Spinal cord (tissue), 10 donors: ENCODE measurements around the gene ZNF407. TPM values are rescaled to one million over a fixed set of nuclear protein-coding genes. Genes with fewer than 3 reads are reported as not detected.
A peak's percentile ranks its signal among the peaks of the same experiment; 100 is the strongest.

Source experiments
- DNase-seq, 6 donors: peaks; one replicate each; pipeline versions ENCODE4 v3.0.0 to v3.0.0-alpha.2; 2013 to 2015; ENCODE audit warnings: low spot score in 6 of 6, low read depth in 4 of 6
- H3K27ac ChIP-seq: one replicate; pipeline ENCODE4 v1.5.1; 2013; ENCODE audit warnings: low read depth, low read length, control low read depth
- H3K27me3 ChIP-seq: one replicate; pipeline ENCODE4 v1.6.1; 2013; ENCODE audit warnings: low read length; ENCODE audit not compliant: control insufficient read depth, insufficient read depth
- H3K36me3 ChIP-seq: one replicate; pipeline ENCODE4 v1.6.1; 2013; ENCODE audit warnings: low read length; ENCODE audit not compliant: control insufficient read depth, insufficient read depth
- H3K4me1 ChIP-seq: one replicate; pipeline ENCODE4 v1.6.1; 2013; ENCODE audit warnings: low read length; ENCODE audit not compliant: control insufficient read depth, insufficient read depth
- H3K4me3 ChIP-seq: one replicate; pipeline ENCODE4 v1.5.1; 2013; ENCODE audit warnings: low read depth, low read length, control low read depth
- H3K9me3 ChIP-seq: one replicate; pipeline ENCODE4 v1.6.1; 2013; ENCODE audit warnings: low read length; ENCODE audit not compliant: control insufficient read depth, insufficient read depth
- WGBS: methylation state at CpG from one replicate; pipeline ENCODE4 v1.1.5; 2013; ENCODE audit warnings: missing lambda C conversion rate; ENCODE audit not compliant: insufficient coverage; 5-methylcytosine and 5-hydroxymethylcytosine counted together
- polyA plus RNA-seq, 2 donors: library from polyadenylated mRNA; unstranded; fragments of 120-200 nt; gene quantifications; one replicate each; pipeline ENCODE4 v1.2.1, GENCODE V29; 2013; ENCODE audit not compliant: insufficient read length in 2 of 2
- total RNA-seq, 2 donors: library from RNA; depleted of rRNA in 1 of 2; stranded (reverse); fragments of 120-200 nt in 1 of 2; fragments of >200 nt in 1 of 2; gene quantifications; one replicate each; pipeline versions ENCODE4 v1.2.3 to v1.2.4, GENCODE V29; 2013 to 2014
- donor health status: healthy.

Gene ZNF407
- total and polyA plus RNA-seq, 4 donors = 7.9 to 22.8 (median 13.2) TPM

GRCh38 chr18:74708169-74708568 is 110.5 kb downstream of the ZNF407 start:
- no peaks in the 10 kb centered on the region for H3K4me1 ChIP-seq
- no peak overlapping the region for H3K27ac ChIP-seq
- DNase-seq = no peak
- no peaks in the 10 kb centered on the region for H3K36me3 ChIP-seq
- H3K9me3 ChIP-seq = no peaks in the 10 kb centered on the region
- H3K4me3 ChIP-seq = no peak overlapping the region
- H3K27me3 ChIP-seq = no peaks in the 10 kb centered on the region

GRCh38 chr18:74709452-74709851 is 111.8 kb downstream of the ZNF407 start:
- Histone ChIP-seq H3K4me3 (no peak overlapping the region), H3K36me3 (no peaks in the 10 kb centered on the region), H3K27me3 (no peaks in the 10 kb centered on the region), H3K4me1 (no peaks in the 10 kb centered on the region), H3K9me3 (no peaks in the 10 kb centered on the region), H3K27ac (no peak overlapping the region)
- DNase-seq = peak in 1 of 6 donors; percentile 17
- 35% methylated on average over 2 of the region's 3 CpGs for WGBS

DNA sequence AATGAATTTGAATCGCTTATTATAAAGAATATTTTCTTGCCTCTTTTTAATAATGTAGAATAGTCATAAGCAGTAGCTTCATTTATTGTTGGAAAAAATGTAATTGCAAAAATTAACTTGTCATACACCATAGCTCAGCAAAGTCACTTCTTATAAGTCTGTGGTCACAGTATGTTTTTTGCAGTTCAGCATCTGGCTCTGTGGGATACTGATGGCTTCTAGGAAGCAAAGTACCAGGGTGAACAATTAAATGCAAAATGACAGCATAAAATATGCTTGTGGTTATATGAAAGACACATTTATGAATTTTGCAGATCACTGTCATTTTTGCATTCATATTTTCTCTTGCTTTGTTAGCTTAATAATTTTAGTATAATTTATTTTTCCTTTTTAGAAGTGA is 116.5 kb downstream of the ZNF407 start:
- no peak overlapping the region for H3K27ac ChIP-seq
- no peaks in the 10 kb centered on the region for H3K4me1 ChIP-seq
- no peak overlapping the region for H3K4me3 ChIP-seq
- no CpG with 5 or more reads among the region's 1 CpG for WGBS
- H3K36me3 ChIP-seq = no peaks in the 10 kb centered on the region
- peak in 1 of 6 donors; percentile 36 for DNase-seq
- H3K27me3 ChIP-seq = no peaks in the 10 kb centered on the region
- H3K9me3 ChIP-seq = no peaks in the 10 kb centered on the region

GRCh38 chr18:74714791-74715190 is 117.1 kb downstream of the ZNF407 start:
- Histone ChIP-seq H3K4me3 (no peak overlapping the region), H3K27ac (no peak overlapping the region), H3K9me3 (no peaks in the 10 kb centered on the region), H3K36me3 (no peaks in the 10 kb centered on the region), H3K4me1 (no peaks in the 10 kb centered on the region), H3K27me3 (no peaks in the 10 kb centered on the region)
- DNase-seq = no peak
- 64% methylated on average over 6 of the region's 6 CpGs for WGBS

DNA sequence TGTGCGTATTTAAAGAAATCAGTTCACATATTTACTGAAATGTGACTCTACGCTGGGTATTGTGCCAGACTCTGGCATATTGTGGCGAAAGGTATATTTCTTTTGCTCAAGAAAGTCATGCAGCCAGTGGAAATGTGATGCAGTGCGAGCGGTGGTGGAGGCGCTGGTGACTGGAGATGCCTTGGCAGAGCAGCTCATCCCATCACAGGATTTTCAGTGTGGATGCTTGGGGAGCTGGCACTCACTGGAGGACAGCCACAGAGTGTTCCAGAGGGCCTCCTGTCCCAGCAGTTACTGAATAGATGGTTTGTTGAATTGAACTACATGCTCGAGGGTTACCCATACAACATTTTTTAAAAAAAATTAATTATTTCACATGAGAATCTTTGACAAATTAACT is 117.6 kb downstream of the ZNF407 start:
- Histone ChIP-seq H3K27me3 (no peaks in the 10 kb centered on the region), H3K36me3 (no peaks in the 10 kb centered on the region), H3K4me1 (no peaks in the 10 kb centered on the region), H3K4me3 (no peak overlapping the region), H3K9me3 (no peaks in the 10 kb centered on the region), H3K27ac (no peak overlapping the region)
- no peak for DNase-seq
- 94% methylated on average over 5 of the region's 7 CpGs for WGBS

DNA sequence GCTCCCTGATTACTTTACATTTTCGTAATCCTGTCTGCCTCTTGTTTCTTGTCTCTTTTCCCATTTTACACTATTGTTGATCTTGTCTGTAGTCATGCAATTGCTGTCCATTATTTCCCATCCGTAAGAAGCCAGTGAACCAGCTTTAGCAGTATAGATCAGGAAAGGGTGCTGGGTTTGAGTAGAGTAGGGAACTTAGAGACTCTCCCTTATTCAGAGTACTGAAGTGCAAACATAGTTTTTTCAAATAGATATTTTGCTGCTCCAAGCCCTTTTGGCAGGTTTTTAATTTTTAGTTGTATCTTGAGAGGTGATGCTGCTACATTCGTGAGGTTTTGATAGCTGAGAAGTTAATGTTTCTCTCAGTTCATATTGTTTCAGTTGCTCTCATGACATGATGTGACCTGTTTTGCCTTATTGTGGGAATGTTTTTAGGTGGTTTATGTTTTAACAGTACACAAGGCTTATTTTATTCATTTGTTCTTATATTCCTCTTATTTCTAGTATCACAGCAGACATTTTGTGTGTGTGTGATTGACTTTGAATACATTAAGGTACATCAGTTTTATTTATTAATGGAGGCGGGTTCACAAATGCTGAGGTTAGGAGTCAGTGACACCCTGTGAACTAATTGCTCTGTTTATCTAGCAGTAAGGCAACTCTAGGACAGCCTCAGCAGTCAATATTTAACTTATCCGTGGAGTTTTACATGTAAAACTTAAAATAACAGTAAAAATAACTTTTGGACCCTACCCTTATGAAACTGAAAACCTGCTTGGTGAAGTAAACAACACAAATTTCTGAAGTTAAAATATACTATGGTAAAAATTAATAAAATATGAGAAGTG is 118.4 kb downstream of the ZNF407 start:
- DNase-seq = no peak
- no peaks in the 10 kb centered on the region for H3K4me1 ChIP-seq

DNA sequence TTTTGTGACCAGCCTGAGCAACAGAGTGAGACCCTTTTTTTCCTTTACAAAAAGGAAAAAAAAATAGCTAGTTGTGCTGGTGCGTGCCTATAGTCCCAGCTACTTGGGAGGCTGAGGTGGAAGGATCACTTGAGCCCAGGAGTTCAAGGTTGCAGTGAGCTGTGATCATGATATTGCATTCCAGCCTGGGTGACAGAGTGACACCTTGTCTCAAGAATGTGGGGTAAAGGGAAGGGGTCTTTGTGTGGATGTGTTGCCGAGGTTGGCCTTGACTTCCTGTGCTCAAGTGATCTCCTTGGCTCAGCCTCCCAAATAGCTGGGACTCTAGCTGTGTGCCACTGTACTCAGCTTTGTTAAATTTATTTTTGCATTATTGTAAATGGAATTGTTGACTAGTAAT is 120.6 kb downstream of the ZNF407 start:
- WGBS = 59% methylated on average over 2 of the region's 2 CpGs

More for the DNA sequence above, 118.4 kb downstream of the ZNF407 start:
- 80% methylated on average over 1 of the region's 5 CpGs for WGBS
- H3K4me3 ChIP-seq = no peak overlapping the region
- no peak overlapping the region for H3K27ac ChIP-seq
- no peaks in the 10 kb centered on the region for H3K27me3 ChIP-seq
- H3K9me3 ChIP-seq = no peaks in the 10 kb centered on the region
- no peaks in the 10 kb centered on the region for H3K36me3 ChIP-seq

GRCh38 chr18:74722237-74722636 is 124.6 kb downstream of the ZNF407 start:
- Histone ChIP-seq H3K4me1 (no peaks in the 10 kb centered on the region), H3K4me3 (no peak overlapping the region), H3K27ac (no peak overlapping the region), H3K36me3 (no peaks in the 10 kb centered on the region), H3K9me3 (no peaks in the 10 kb centered on the region), H3K27me3 (no peaks in the 10 kb centered on the region)
- peak in 1 of 6 donors; percentile 42 for DNase-seq
- no CpG with 5 or more reads among the region's 2 CpGs for WGBS

More for the DNA sequence above, 120.6 kb downstream of the ZNF407 start:
- Histone ChIP-seq H3K27ac (no peak overlapping the region), H3K27me3 (no peaks in the 10 kb centered on the region), H3K36me3 (no peaks in the 10 kb centered on the region), H3K4me1 (no peaks in the 10 kb centered on the region), H3K4me3 (no peak overlapping the region), H3K9me3 (no peaks in the 10 kb centered on the region)
- DNase-seq = no peak

- H3K27ac ChIP-seq = no peak overlapping the region
- no peak for DNase-seq
- no peaks in the 10 kb centered on the region for H3K4me1 ChIP-seq
- no CpG with 5 or more reads among the region's 1 CpG for WGBS
- no peaks in the 10 kb centered on the region for H3K27me3 ChIP-seq
- H3K4me3 ChIP-seq = no peak overlapping the region
- H3K36me3 ChIP-seq = no peaks in the 10 kb centered on the region
- H3K9me3 ChIP-seq = no peaks in the 10 kb centered on the region
These were observed 126.5 kb downstream of the ZNF407 start for GRCh38 chr18:74724186-74724585.

GRCh38 chr18:74725690-74726089 is 128.0 kb downstream of the ZNF407 start:
- H3K4me1 ChIP-seq = no peaks in the 10 kb centered on the region
- no peaks in the 10 kb centered on the region for H3K9me3 ChIP-seq
- no CpG with 5 or more reads among the region's 3 CpGs for WGBS

More at GRCh38 chr18:74725690-74726089, 128.0 kb downstream of the ZNF407 start:
- no peak for DNase-seq
- Histone ChIP-seq H3K27me3 (no peaks in the 10 kb centered on the region), H3K27ac (no peak overlapping the region), H3K4me3 (no peak overlapping the region), H3K36me3 (no peaks in the 10 kb centered on the region)
